ENCODE measurements around the gene KLK3.

DNA sequence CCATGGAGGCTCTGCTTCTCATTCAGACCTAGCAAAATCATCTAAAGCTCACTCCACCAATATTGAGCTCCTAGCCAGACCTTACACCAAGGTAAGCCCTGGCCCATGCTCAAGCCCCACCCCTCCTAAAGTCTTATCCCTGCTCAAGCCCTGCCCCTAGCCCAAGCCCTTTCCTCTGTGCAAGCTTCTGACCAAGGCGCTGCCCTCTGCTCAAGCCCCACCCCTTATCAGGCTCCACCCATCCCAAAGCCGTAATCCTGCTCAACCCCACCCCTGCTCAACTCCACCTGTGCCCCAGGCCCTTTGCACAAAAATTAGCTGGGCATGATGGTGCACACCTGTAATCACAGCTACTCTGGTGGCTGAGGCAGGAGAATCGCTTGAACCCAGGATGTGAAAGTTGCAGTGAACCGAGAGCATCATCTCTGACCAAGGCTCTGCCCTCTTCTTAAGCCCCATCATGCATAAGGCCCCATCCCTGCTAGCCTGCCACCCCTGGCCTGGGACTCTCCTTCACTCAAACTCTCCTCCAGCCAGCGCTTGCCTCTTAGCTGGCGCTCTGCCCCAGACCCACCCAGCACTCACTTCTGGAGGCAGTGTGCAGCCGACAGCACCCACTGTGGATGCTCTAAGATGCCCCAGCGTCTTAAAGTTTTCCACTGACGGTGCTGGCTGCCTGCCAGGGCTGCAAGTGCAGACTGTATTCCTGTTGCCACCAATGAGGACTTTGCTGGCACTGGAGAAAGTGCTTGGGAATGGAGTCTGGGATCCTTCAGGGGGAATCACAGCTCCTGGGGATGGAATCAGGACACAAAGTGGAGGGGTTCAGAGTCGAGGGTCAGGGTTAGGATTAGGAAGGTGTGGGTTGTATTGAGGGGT, 40.0 kb downstream of the KLK3 start:
- TF ChIP-seq EP300 (IDR thresholded peaks at IDR 0.05) (no peak), POLR2A (IDR thresholded peaks at IDR 0.05) (no peak), POLR2AphosphoS5 (IDR thresholded peaks at IDR 0.05) (peak in 1 of 4 donors; percentile 27)

All from sigmoid colon (tissue), 4 donors.